ENCODE results near the gene CCDC24. TPM values are rescaled to one million over a fixed set of nuclear protein-coding genes. Genes with fewer than 3 reads are reported as not detected.

Gene CCDC24
- total and polyA plus RNA-seq, 9 of the 15 experiments (the other 6 are each of a cell fraction or from before 2014, with no cell fraction given), result 0.31 to 4.5 (median 1.5) TPM

DNA sequence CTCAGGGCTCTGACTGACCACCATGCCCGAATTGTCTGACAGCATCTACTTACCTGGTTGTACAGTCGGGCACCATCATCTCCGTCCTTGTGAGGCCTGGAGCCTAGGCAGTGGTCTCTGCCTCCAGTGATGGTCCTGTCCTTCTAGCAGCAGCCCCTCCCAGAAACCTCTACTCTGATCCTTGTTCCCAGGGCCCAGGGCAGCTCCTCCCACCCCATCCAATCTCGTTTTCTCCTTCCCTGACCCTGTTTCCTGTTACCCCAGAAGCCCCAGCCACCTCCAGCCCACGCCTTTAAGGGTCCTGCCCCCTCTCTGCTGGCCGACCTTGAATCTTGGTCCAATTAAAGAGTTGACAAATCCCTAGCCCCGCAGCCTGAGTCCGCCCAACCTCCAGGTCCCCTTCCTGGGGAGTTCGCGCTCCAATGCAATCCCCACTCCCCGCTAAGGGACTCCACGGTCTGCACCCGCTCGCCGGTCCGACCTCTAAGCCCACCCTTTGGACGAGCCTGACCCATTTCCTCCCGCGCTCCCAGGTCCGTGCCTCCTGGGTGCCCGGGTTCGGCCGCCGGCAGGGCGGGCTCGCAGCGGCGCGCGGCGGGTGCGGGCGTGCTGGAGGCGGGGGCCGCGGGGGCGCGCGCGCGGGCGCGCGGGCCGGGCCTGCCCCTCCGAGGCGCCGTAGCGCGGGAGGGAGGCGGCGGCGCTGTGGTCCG is 12.7 kb upstream of the CCDC24 start, which contains the start of gene B4GALT2 (continued):
- TF ChIP-seq TCF7 (IDR thresholded peaks at IDR 0.05; ENCODE audit: borderline replicate concordance) (no peak), HOXB6 (CRISPR knock-in tag; IDR thresholded peaks at IDR 0.05; ENCODE audit: borderline replicate concordance) (no peak), POLR2G (IDR thresholded peaks at IDR 0.05; ENCODE audit: low read depth, low read length) (peak; percentile 75), RBBP5 (IDR thresholded peaks at IDR 0.05; ENCODE audit: borderline replicate concordance, insufficient read depth, low read length, poor library complexity, severe bottlenecking) (peak; percentile 12), ZNF766 (CRISPR knock-in tag; conservative IDR thresholded peaks at IDR 0.05) (peak; percentile 84), RB1 (IDR thresholded peaks at IDR 0.05; ENCODE audit: low read depth) (peak; percentile 76), MBD2 (IDR thresholded peaks at IDR 0.05; ENCODE audit: borderline replicate concordance, low read depth) (0 out of 2 replicates have a peak, but pooled peaks have one; percentile 40), ZBTB7A (IDR thresholded peaks at IDR 0.05; ENCODE audit: borderline replicate concordance, control insufficient read depth, low read depth, low read length) (0 out of 2 replicates have a peak, but pooled peaks have one; percentile 14), E2F6 (IDR thresholded peaks at IDR 0.05; ENCODE audit: borderline replicate concordance in 1 of 2, extremely low read depth in 1 of 2, insufficient read depth in 1 of 2, insufficient read length in 1 of 2, low read depth in 1 of 2, low read length in 1 of 2, poor library complexity in 1 of 2, severe bottlenecking in 1 of 2) (peak; percentile 27 to 59), ZBED1 (IDR thresholded peaks at IDR 0.05) (0 out of 2 replicates have a peak, but pooled peaks have one; percentile 47), POLR2A (conservative IDR thresholded peaks at IDR 0.05) (peak; percentile 58), CCNT2 (IDR thresholded peaks at IDR 0.05; ENCODE audit: borderline replicate concordance, extremely low read depth, insufficient read length, low read depth, low read length) (peak; percentile 7), CHD1 (IDR thresholded peaks at IDR 0.05; ENCODE audit: low read length) (peak; percentile 27), VEZF1 (CRISPR knock-in tag; IDR thresholded peaks at IDR 0.05) (peak; percentile 71), HES1 (IDR thresholded peaks at IDR 0.05; ENCODE audit: low read depth) (no peak), RBM17 (IDR thresholded peaks at IDR 0.05; ENCODE audit: borderline replicate concordance, low read depth, low read length) (no peak), HCFC1 (IDR thresholded peaks at IDR 0.05; ENCODE audit: low read depth, low read length) (0 out of 2 replicates have a peak, but pooled peaks have one; percentile 7), SUPT5H (IDR thresholded peaks at IDR 0.05) (peak; percentile 58; the same call in 1 of the 2 replicates), NRF1 (conservative IDR thresholded peaks at IDR 0.05 in 1 of 2, IDR thresholded peaks at IDR 0.05 in 1 of 2) (0 out of 4 replicates have a peak, but pooled peaks of 1 of the 2 experiments have one; percentile 16)
- TF ChIP-seq, protein P1, sequence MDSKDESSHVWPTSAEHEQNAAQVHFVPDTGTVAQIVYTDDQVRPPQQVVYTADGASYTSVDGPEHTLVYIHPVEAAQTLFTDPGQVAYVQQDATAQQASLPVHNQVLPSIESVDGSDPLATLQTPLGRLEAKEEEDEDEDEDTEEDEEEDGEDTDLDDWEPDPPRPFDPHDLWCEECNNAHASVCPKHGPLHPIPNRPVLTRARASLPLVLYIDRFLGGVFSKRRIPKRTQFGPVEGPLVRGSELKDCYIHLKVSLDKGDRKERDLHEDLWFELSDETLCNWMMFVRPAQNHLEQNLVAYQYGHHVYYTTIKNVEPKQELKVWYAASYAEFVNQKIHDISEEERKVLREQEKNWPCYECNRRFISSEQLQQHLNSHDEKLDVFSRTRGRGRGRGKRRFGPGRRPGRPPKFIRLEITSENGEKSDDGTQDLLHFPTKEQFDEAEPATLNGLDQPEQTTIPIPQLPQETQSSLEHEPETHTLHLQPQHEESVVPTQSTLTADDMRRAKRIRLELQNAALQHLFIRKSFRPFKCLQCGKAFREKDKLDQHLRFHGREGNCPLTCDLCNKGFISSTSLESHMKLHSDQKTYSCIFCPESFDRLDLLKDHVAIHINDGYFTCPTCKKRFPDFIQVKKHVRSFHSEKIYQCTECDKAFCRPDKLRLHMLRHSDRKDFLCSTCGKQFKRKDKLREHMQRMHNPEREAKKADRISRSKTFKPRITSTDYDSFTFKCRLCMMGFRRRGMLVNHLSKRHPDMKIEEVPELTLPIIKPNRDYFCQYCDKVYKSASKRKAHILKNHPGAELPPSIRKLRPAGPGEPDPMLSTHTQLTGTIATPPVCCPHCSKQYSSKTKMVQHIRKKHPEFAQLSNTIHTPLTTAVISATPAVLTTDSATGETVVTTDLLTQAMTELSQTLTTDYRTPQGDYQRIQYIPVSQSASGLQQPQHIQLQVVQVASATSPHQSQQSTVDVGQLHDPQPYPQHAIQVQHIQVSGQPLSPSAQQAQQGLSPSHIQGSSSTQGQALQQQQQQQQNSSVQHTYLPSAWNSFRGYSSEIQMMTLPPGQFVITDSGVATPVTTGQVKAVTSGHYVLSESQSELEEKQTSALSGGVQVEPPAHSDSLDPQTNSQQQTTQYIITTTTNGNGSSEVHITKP (IDR thresholded peaks at IDR 0.05; ENCODE audit: partially characterized antibody), result peak; percentile 8
